IMR-90 (cell line): ENCODE data around the gene LY86. TPM values are rescaled to one million over a fixed set of nuclear protein-coding genes. Genes with fewer than 3 reads are reported as not detected.

Experiments used
- ATAC-seq: fragments of 200-7000 bp; cut with Tn5 transposase; 2 replicates; pipeline ENCODE4 v1.9.1; 2020; ENCODE audit warnings: low read depth, mild to moderate bottlenecking, moderate library complexity
- BruUV-seq: library from RNA; stranded (reverse); fragments of 400-500 nt; replicated peaks from 2 replicates; lab custom pipeline; 2021; lab: Mats Ljungman, UMichigan
- CTCF ChIA-PET: fragments of 300-600 bp; formaldehyde crosslinking; extraction: SDS; loops from one replicate; lab custom pipeline; 2021; ENCODE audit warnings: antibody characterized with exemption; lab: Yijun Ruan, JAX
- POLR2A ChIA-PET: fragments of 300-600 bp; sonication (Branson Sonifier 250); formaldehyde crosslinking; loops from one replicate; lab custom pipeline; 2022; ENCODE audit warnings: antibody characterized with exemption; ENCODE audit not compliant: unreplicated experiment; lab: Charles Lee
- DNase-seq: peaks from one replicate; pipeline ENCODE4 v3.0.0; 2013
- H2AFZ ChIP-seq: replicated peaks from 2 replicates; pipeline ENCODE3; 2013; ENCODE audit warnings: low read length, mild to moderate bottlenecking; ENCODE audit not compliant: poor library complexity
- H2AK5ac ChIP-seq: 2 replicates; pipeline ENCODE4 v1.6.1; 2013; ENCODE audit warnings: low read depth, low read length, inconsistent platforms
- H2AK9ac ChIP-seq: replicated peaks from 2 replicates; pipeline ENCODE3; 2013; ENCODE audit warnings: mild to moderate bottlenecking, low read depth, low read length, moderate library complexity; ENCODE audit not compliant: poor library complexity
- H2BK120ac ChIP-seq: 2 replicates; pipeline ENCODE4 v1.6.1; 2013; ENCODE audit warnings: low read depth, low read length, inconsistent platforms
- H2BK15ac ChIP-seq: 3 replicates; pipeline ENCODE4 v1.6.1; 2013; ENCODE audit warnings: low read depth, low read length, inconsistent platforms
- H2BK20ac ChIP-seq: 2 replicates; pipeline ENCODE4 v1.6.1; 2013; ENCODE audit warnings: low read depth, mild to moderate bottlenecking, inconsistent platforms, low read length, moderate library complexity
- H2BK5ac ChIP-seq: 2 replicates; pipeline ENCODE4 v1.6.1; 2013; ENCODE audit warnings: mild to moderate bottlenecking, low read depth, low read length, inconsistent platforms; ENCODE audit not compliant: poor library complexity, severe bottlenecking
- H3K14ac ChIP-seq: replicated peaks from 2 replicates; pipeline ENCODE4 v1.6.1; 2013; ENCODE audit warnings: low read depth, low read length, inconsistent platforms
- H3K18ac ChIP-seq: 2 replicates; pipeline ENCODE4 v1.6.1; 2013; ENCODE audit warnings: low read depth, low read length, control low read depth
- H3K23ac ChIP-seq: 2 replicates; pipeline ENCODE4 v1.6.1; 2013; ENCODE audit warnings: low read depth, low read length, inconsistent platforms
- H3K27ac ChIP-seq: 2 replicates; pipeline ENCODE4 v1.5.1; 2013; ENCODE audit warnings: mild to moderate bottlenecking, control low read depth, low read length; ENCODE audit not compliant: insufficient read depth
- H3K27me3 ChIP-seq: 2 replicates; pipeline ENCODE4 v1.6.1; 2013; ENCODE audit warnings: low read length; ENCODE audit not compliant: control insufficient read depth, insufficient read depth
- H3K36me3 ChIP-seq: 2 replicates; pipeline ENCODE4 v1.6.1; 2013; ENCODE audit warnings: low read length, mixed read lengths; ENCODE audit not compliant: control insufficient read depth, insufficient read depth
- H3K4ac ChIP-seq: 2 replicates; pipeline ENCODE4 v1.6.1; 2013; ENCODE audit warnings: low read depth, low read length, inconsistent platforms
- H3K4me1 ChIP-seq: 2 replicates; pipeline ENCODE4 v1.6.1; 2013; ENCODE audit warnings: low read length, mixed read lengths; ENCODE audit not compliant: control insufficient read depth, insufficient read depth
- H3K4me2 ChIP-seq: 2 replicates; pipeline ENCODE4 v1.6.1; 2013; ENCODE audit warnings: low read depth, mild to moderate bottlenecking, control low read depth, low read length, moderate library complexity
- H3K4me3 ChIP-seq: 2 replicates; pipeline ENCODE4 v1.5.1; 2013; ENCODE audit warnings: low read depth, mild to moderate bottlenecking, control low read depth, low read length, moderate library complexity; ENCODE audit not compliant: insufficient read depth
- H3K56ac ChIP-seq: 2 replicates; pipeline ENCODE4 v1.6.1; 2013; ENCODE audit warnings: low read length, inconsistent platforms; ENCODE audit not compliant: insufficient read depth; ENCODE audit errors: extremely low read depth
- H3K79me1 ChIP-seq, 2 experiments: 2 replicates each; pipeline ENCODE4 v1.6.1; 2013; ENCODE audit warnings: low read length in 2 of 2, inconsistent platforms in 1 of 2, low read depth in 1 of 2
- H3K9ac ChIP-seq: 2 replicates; pipeline ENCODE4 v1.6.1; 2013; ENCODE audit warnings: low read depth, low read length, control low read depth
- H3K9me1 ChIP-seq: 2 replicates; pipeline ENCODE4 v1.6.1; 2013; ENCODE audit warnings: low read length, inconsistent platforms; ENCODE audit not compliant: insufficient read depth
- H3K9me3 ChIP-seq: 2 replicates; pipeline ENCODE4 v1.6.1; 2013; ENCODE audit warnings: low read length; ENCODE audit not compliant: control insufficient read depth, insufficient read depth
- H4K20me1 ChIP-seq: 2 replicates; pipeline ENCODE4 v1.6.1; 2013; ENCODE audit warnings: low read length, inconsistent platforms; ENCODE audit not compliant: insufficient read depth
- H4K5ac ChIP-seq: 2 replicates; pipeline ENCODE4 v1.6.1; 2013; ENCODE audit warnings: mild to moderate bottlenecking, low read depth, low read length, control low read depth
- H4K8ac ChIP-seq, 2 experiments: 2 replicates each; pipeline ENCODE4 v1.6.1; 2013; ENCODE audit warnings: low read depth in 2 of 2, low read length in 2 of 2, control low read depth in 1 of 2, inconsistent platforms in 1 of 2
- H4K91ac ChIP-seq: 2 replicates; pipeline ENCODE4 v1.6.1; 2013; ENCODE audit warnings: low read depth, low read length, inconsistent platforms; ENCODE audit not compliant: insufficient read depth
- BHLHE40 ChIP-seq: fragments of 150-350 bp; IDR thresholded peaks from 2 replicates; pipeline ENCODE4 v1.6.1; 2016; ENCODE audit warnings: mild to moderate bottlenecking, low read depth, low read length
- CEBPB ChIP-seq: IDR thresholded peaks from 2 replicates; pipeline ENCODE4 v1.6.1; 2012; ENCODE audit warnings: low read depth, low read length, improper control_type of control experiment
- CHD1 ChIP-seq: IDR thresholded peaks from 2 replicates; pipeline ENCODE4 v1.6.1; 2012; ENCODE audit warnings: low read depth, low read length, improper control_type of control experiment
- CTCF ChIP-seq: conservative IDR thresholded peaks from 2 replicates; pipeline ENCODE4 v1.5.1; 2012; ENCODE audit warnings: mild to moderate bottlenecking, low read depth, low read length, improper control_type of control experiment
- ELK1 ChIP-seq: fragments of 150-350 bp; IDR thresholded peaks from 2 replicates; pipeline ENCODE4 v1.6.1; 2016; ENCODE audit warnings: low read depth, mild to moderate bottlenecking, low read length, moderate library complexity, borderline replicate concordance
- FOS ChIP-seq: fragments of 150-350 bp; IDR thresholded peaks from 2 replicates; pipeline ENCODE4 v1.6.1; 2016; ENCODE audit warnings: low read depth, low read length
- MAFK ChIP-seq: IDR thresholded peaks from 2 replicates; pipeline ENCODE4 v1.6.1; 2012; ENCODE audit warnings: low read depth, low read length, improper control_type of control experiment
- MAZ ChIP-seq: IDR thresholded peaks from 2 replicates; pipeline ENCODE4 v1.6.1; 2012; ENCODE audit warnings: low read depth, mild to moderate bottlenecking, low read length, improper control_type of control experiment, moderate library complexity, borderline replicate concordance
- MXI1 ChIP-seq: IDR thresholded peaks from 2 replicates; pipeline ENCODE4 v1.6.1; 2012; ENCODE audit warnings: low read depth, mild to moderate bottlenecking, low read length, moderate library complexity, borderline replicate concordance
- NFE2L2 ChIP-seq: fragments of 150-350 bp; IDR thresholded peaks from 2 replicates; pipeline ENCODE4 v1.6.1; 2016; ENCODE audit warnings: low read depth, mild to moderate bottlenecking, low read length
- POLR2A ChIP-seq: IDR thresholded peaks from 2 replicates; pipeline ENCODE4 v1.6.1; 2012; ENCODE audit warnings: mild to moderate bottlenecking, low read depth, low read length
- RAD21 ChIP-seq: IDR thresholded peaks from 2 replicates; pipeline ENCODE4 v1.6.1; 2012; ENCODE audit warnings: low read length, improper control_type of control experiment
- RCOR1 ChIP-seq: IDR thresholded peaks from 2 replicates; pipeline ENCODE4 v1.6.1; 2012; ENCODE audit warnings: mild to moderate bottlenecking, low read length, improper control_type of control experiment; ENCODE audit not compliant: insufficient replicate concordance
- RFX5 ChIP-seq: IDR thresholded peaks from 2 replicates; pipeline ENCODE4 v1.8.0; 2012; ENCODE audit warnings: low read depth, mild to moderate bottlenecking, low read length, moderate library complexity
- SMC3 ChIP-seq: fragments of 150-350 bp; IDR thresholded peaks from 2 replicates; pipeline ENCODE4 v1.6.1; 2016; ENCODE audit warnings: low read depth, mild to moderate bottlenecking, antibody characterized with exemption, low read length, moderate library complexity
- USF2 ChIP-seq: fragments of 150-350 bp; IDR thresholded peaks from 2 replicates; pipeline ENCODE4 v1.6.1; 2017; ENCODE audit warnings: mild to moderate bottlenecking, antibody characterized with exemption, low read length, low read depth
- WGBS, 2 experiments: methylation state at CpG; one replicate each; pipeline versions ENCODE4 v1.1.5 to v1.1.7; 2013; ENCODE audit warnings: missing lambda C conversion rate in 2 of 2; ENCODE audit not compliant: insufficient read length in 1 of 2; ENCODE audit errors: extremely low coverage in 2 of 2; 5-methylcytosine and 5-hydroxymethylcytosine counted together
- dilution Hi-C: fragments of 300-500 bp; cut with HindIII; formaldehyde crosslinking; loops from one replicate; pipeline ENCODE4 v1.14.3; 2018; ENCODE audit warnings: low sequenced_read_pairs; ENCODE audit not compliant: unreplicated experiment
- in situ Hi-C: fragments of 300-500 bp; cut with MboI; formaldehyde crosslinking; loops from 3 replicates; pipeline ENCODE4 v1.14.3; 2019; ENCODE audit warnings: low sequenced_read_pairs, inconsistent platforms, mixed read lengths
- intact Hi-C: fragments of 100-400 bp; cut with micrococcal nuclease; formaldehyde crosslinking; loops from 2 replicates; pipeline ENCODE4 v1.10.0; 2022
- polyA plus RNA-seq, 3 experiments: library from polyadenylated mRNA; depleted of rRNA; stranded (reverse); fragments of >200 nt; gene quantifications; 2 replicates each; pipeline ENCODE4 v1.2.3, GENCODE V29; 2012; ENCODE audit warnings: low replicate concordance in 1 of 3
- total RNA-seq: library from RNA; depleted of rRNA; stranded (reverse); fragments of >200 nt; gene quantifications from 2 replicates; pipeline ENCODE4 v1.2.3, GENCODE V29; 2012

The LY86 gene
- total and polyA plus RNA-seq, 2 of the 4 experiments (the other 2 are of a cell fraction) = not detected

- no CpG with 5 or more reads among the region's 1 CpG for WGBS, 2 experiments
Observed at GRCh38 chr6:6579281-6579680, 9.2 kb upstream of the LY86 start.

More at GRCh38 chr6:6579281-6579680, 9.2 kb upstream of the LY86 start:
- TF ChIP-seq CHD1 (no peak), CEBPB (no peak), USF2 (no peak), ELK1 (no peak), POLR2A (no peak), FOS (no peak), MAZ (no peak), BHLHE40 (no peak), RAD21 (no peak), RFX5 (no peak), MAFK (no peak), NFE2L2 (no peak), RCOR1 (no peak), SMC3 (no peak), MXI1 (no peak), CTCF (no peak)
- Histone ChIP-seq H3K9ac (no peak overlapping the region), H2AK5ac (no peak overlapping the region), H3K23ac (no peak overlapping the region), H3K4me2 (no peak overlapping the region), H4K8ac (no peak overlapping the region), H3K79me1 (no peaks in the 10 kb centered on the region), H4K5ac (no peak overlapping the region), H2BK5ac (no peak overlapping the region), H2BK120ac (no peak overlapping the region), H2BK15ac (no peak overlapping the region), H2BK20ac (no peak overlapping the region), H3K27me3 (no peaks in the 10 kb centered on the region), H4K20me1 (no peaks in the 10 kb centered on the region), H2AFZ (no peak overlapping the region), H4K91ac (no peak overlapping the region), H3K9me3 (peaks cover 2% of the 10 kb centered on the region; the same call in 1 of the 2 replicates), H3K4ac (no peak overlapping the region), H3K9me1 (no peaks in the 10 kb centered on the region), H3K4me3 (no peak overlapping the region), H3K4me1 (no peaks in the 10 kb centered on the region), H3K56ac (no peak overlapping the region), H2AK9ac (no peak overlapping the region), H3K27ac (no peak overlapping the region), H3K14ac (no peak overlapping the region), H3K36me3 (no peaks in the 10 kb centered on the region), H3K18ac (no peak overlapping the region)
- intact Hi-C loops (no loop called here), in situ Hi-C loops (no loop called here), dilution Hi-C loops (no loop called here)
- CTCF ChIA-PET = no interaction called here
- no peak for ATAC-seq
- BruUV-seq = no TSS peak
- no peak for DNase-seq
- POLR2A ChIA-PET = no interaction called here
